ENCODE results near the gene NTMT1.
"Not testable (repeated sequence)": the region's sequence is repeated elsewhere in the genome, so short reads cannot be mapped to it uniquely, and the experiment has no call there.

Gene NTMT1

GRCh38 chr9:129630967-129631673 is 5.2 kb downstream of the NTMT1 start:
- no peak for DNase-seq (ENCODE audit: low spot score)
- no peak for TF ChIP-seq CTCF (conservative IDR thresholded peaks at IDR 0.05; ENCODE audit: low read depth)
- H3K27ac ChIP-seq, result peak overlapping the region; percentile 82
- ChIA-PET POLR2A (ENCODE audit: low non-redundant PET) (no interaction called here), CTCF (interaction anchor here (0.6 to 1.2 kb wide), 5 partner anchors 9 to 1559 kb away, joined by 3 to 8 read pairs (median 5); partner anchors contain the start of gene ASB6)

GRCh38 chr9:129631674-129632129 is 5.7 kb downstream of the NTMT1 start:
- CTCF ChIA-PET, result interaction anchor here (0.7 to 1.2 kb wide), 3 partner anchors 10 to 1559 kb away, joined by 3 to 8 read pairs (median 4); partner anchors contain the start of gene ASB6
- TF ChIP-seq CTCF (conservative IDR thresholded peaks at IDR 0.05; ENCODE audit: low read depth), result no peak
- POLR2A ChIA-PET (ENCODE audit: low non-redundant PET), result no interaction called here
- H3K27ac ChIP-seq, result peak overlapping the region; percentile 82
- DNase-seq (ENCODE audit: low spot score), result no peak

- TF ChIP-seq CTCF (conservative IDR thresholded peaks at IDR 0.05; ENCODE audit: low read depth), result no peak
- H3K27ac ChIP-seq, result peak overlapping the region; percentile 82
- POLR2A ChIA-PET (ENCODE audit: low non-redundant PET), result no interaction called here
- CTCF ChIA-PET, result no interaction called here
- no peak for DNase-seq (ENCODE audit: low spot score)
Observed at GRCh38 chr9:129632460-129632859, 6.5 kb downstream of the NTMT1 start.

- POLR2A ChIA-PET (ENCODE audit: low non-redundant PET), result no interaction called here
- CTCF ChIA-PET, result no interaction called here
- no peak for TF ChIP-seq CTCF (conservative IDR thresholded peaks at IDR 0.05; ENCODE audit: low read depth)
- H3K27ac ChIP-seq, result peak overlapping the region; percentile 82
- no peak for DNase-seq (ENCODE audit: low spot score)
Observed at GRCh38 chr9:129633207-129633606, 7.2 kb downstream of the NTMT1 start.

- TF ChIP-seq CTCF (conservative IDR thresholded peaks at IDR 0.05; ENCODE audit: low read depth), result no peak
- DNase-seq (ENCODE audit: low spot score), result no peak
- peak overlapping the region; percentile 82 for H3K27ac ChIP-seq
- ChIA-PET CTCF (no interaction called here), POLR2A (ENCODE audit: low non-redundant PET) (interaction anchor here (0.5 kb wide), 1 partner anchor 589 kb away, joined by 4 read pairs; no protein-coding TSS in a partner anchor)
Observed at GRCh38 chr9:129633848-129634247, 7.9 kb downstream of the NTMT1 start.

GRCh38 chr9:129635099-129636065 is 9.4 kb downstream of the NTMT1 start:
- CTCF ChIA-PET, result interaction anchor here (0.7 to 0.8 kb wide), 2 partner anchors 8 to 279 kb away, joined by 3 read pairs; no protein-coding TSS in a partner anchor
- POLR2A ChIA-PET (ENCODE audit: low non-redundant PET), result no interaction called here

GRCh38 chr9:129636343-129636742 is 10.4 kb downstream of the NTMT1 start:
- DNase-seq (ENCODE audit: low spot score); CTCF ChIA-PET; POLR2A ChIA-PET (ENCODE audit: low non-redundant PET): not testable (repeated sequence)
- H3K27ac ChIP-seq, result peak overlapping the region; percentile 82

More at GRCh38 chr9:129635099-129636065, 9.4 kb downstream of the NTMT1 start:
- peak overlapping the region; percentile 82 for H3K27ac ChIP-seq
- TF ChIP-seq CTCF (conservative IDR thresholded peaks at IDR 0.05; ENCODE audit: low read depth), result no peak
- DNase-seq (ENCODE audit: low spot score), result no peak

Measured in RWPE1 (cell line).